Measurements from ENCODE around the gene LRPAP1.

LRPAP1 gene

GRCh38 chr4:3485886-3486540 lies 46.2 kb downstream of the LRPAP1 start:
- no peak overlapping the region for H3K4me3 ChIP-seq (replicated peaks; ENCODE audit: low read depth, low read length)
- TF ChIP-seq, protein P1, sequence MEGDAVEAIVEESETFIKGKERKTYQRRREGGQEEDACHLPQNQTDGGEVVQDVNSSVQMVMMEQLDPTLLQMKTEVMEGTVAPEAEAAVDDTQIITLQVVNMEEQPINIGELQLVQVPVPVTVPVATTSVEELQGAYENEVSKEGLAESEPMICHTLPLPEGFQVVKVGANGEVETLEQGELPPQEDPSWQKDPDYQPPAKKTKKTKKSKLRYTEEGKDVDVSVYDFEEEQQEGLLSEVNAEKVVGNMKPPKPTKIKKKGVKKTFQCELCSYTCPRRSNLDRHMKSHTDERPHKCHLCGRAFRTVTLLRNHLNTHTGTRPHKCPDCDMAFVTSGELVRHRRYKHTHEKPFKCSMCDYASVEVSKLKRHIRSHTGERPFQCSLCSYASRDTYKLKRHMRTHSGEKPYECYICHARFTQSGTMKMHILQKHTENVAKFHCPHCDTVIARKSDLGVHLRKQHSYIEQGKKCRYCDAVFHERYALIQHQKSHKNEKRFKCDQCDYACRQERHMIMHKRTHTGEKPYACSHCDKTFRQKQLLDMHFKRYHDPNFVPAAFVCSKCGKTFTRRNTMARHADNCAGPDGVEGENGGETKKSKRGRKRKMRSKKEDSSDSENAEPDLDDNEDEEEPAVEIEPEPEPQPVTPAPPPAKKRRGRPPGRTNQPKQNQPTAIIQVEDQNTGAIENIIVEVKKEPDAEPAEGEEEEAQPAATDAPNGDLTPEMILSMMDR (IDR thresholded peaks at IDR 0.05; ENCODE audit: low read length, missing control alignments), result no peak
- no peak for DNase-seq (ENCODE audit: low read depth)

DNA sequence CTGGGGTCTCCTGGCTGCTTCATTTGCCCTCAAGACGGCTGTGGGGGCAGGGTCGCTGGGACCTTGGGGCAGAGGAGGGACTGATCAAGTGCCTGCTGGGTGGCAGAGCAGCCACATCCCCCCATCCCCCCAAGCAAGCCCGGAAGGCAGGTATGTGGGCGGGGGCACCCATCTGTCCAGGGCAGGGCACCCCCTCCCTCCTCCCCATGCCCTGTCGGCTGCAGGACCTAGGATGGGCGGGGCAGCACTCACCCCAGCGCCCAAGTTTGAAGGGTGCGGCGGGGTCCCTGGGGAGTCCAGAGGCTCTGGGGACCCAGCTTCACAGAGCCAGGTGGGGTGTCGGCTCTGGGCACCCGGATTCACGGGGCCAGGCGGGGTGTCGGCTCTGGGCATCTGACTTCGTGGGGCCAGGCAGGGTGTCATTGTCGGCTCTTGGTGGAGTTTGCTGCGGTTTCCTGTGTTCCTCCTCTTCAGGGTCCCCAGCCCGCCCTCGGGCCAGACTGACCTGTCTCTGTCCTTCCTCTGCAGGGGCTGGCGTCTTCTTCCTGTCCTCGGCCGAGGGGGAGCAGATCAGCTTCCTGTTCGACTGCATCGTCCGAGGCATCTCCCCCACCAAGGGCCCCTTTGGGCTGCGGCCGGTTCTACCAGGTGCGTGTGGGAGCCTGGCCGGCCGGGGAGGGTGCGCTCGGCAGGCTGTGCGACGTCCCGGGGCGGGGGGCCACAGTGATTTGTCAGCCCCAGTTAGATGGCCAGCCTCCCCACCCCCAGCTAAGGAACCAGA lies 47.0 kb downstream of the LRPAP1 start:
- H3K4me3 ChIP-seq (replicated peaks; ENCODE audit: low read depth, low read length), result no peak overlapping the region
- no peak for DNase-seq (ENCODE audit: low read depth)
- TF ChIP-seq, protein P1 (IDR thresholded peaks at IDR 0.05; ENCODE audit: low read length, missing control alignments), result no peak

GRCh38 chr4:3484057-3484973 lies 47.9 kb downstream of the LRPAP1 start:
- TF ChIP-seq, protein P1 (IDR thresholded peaks at IDR 0.05; ENCODE audit: low read length, missing control alignments), result no peak
- no peak overlapping the region for H3K4me3 ChIP-seq (replicated peaks; ENCODE audit: low read depth, low read length)
- DNase-seq (ENCODE audit: low read depth), result no peak

DNA sequence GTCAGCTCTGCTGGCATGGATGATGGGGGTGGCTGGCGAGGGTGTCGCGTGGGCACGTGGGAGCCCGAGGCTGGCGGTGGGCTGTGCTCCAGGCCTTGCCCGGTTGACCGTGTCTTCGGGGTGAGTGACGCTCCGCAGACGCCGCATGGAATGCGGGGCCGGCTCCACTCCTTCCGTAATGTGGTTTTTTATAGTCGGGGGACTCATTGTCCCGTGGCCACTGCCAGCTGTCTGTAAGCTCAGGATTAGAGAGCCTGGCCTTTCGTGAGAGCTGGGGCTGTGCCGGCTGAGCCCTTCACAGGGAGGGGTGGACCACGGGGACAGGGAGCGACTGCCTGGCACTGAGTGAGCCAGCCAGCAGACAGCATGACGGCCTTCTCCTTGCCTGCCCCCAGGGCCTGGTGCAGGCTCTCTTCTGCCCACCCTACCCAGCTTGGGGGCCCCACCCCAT lies 48.7 kb downstream of the LRPAP1 start:
- no peak for DNase-seq (ENCODE audit: low read depth)
- TF ChIP-seq, protein P1 (IDR thresholded peaks at IDR 0.05; ENCODE audit: low read length, missing control alignments), result no peak
- no peak overlapping the region for H3K4me3 ChIP-seq (replicated peaks; ENCODE audit: low read depth, low read length)

DNA sequence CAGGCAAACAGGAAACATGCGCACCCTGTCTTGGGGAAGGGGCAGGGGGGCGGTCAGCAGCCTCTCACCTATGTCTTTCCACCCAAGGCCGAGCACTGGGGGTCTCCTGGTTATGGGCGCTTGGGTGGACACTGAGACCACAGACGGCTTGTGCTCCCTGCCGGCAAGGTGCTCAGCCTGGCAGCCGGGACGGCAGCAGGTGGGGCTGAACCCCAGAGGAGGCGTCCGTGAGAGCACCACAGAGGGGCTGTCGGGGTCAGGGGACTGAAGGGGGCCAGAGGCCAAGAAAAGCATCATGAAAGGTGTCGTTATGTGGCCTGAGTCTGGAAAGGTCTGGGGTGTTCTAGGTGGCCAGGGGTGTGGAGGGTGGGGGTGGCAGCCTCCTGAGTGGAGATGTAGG lies 49.5 kb downstream of the LRPAP1 start:
- TF ChIP-seq, protein P1 (IDR thresholded peaks at IDR 0.05; ENCODE audit: low read length, missing control alignments), result no peak
- DNase-seq (ENCODE audit: low read depth), result no peak
- no peak overlapping the region for H3K4me3 ChIP-seq (replicated peaks; ENCODE audit: low read depth, low read length)

- no peak for DNase-seq (ENCODE audit: low read depth)
- no peak overlapping the region for H3K4me3 ChIP-seq (replicated peaks; ENCODE audit: low read depth, low read length)
- TF ChIP-seq, protein P1 (IDR thresholded peaks at IDR 0.05; ENCODE audit: low read length, missing control alignments), result no peak
Observed at GRCh38 chr4:3481783-3482393, 50.3 kb downstream of the LRPAP1 start.
